GM18867 (cell line): ENCODE data around the gene ZNF428.

Experiments used
- ATAC-seq: cut with Tn5 transposase; IDR thresholded peaks from one replicate; pipeline ENCODE4 v1.9.1; 2021; ENCODE audit warnings: mild to moderate bottlenecking, moderate library complexity; ENCODE audit not compliant: unreplicated experiment

ZNF428 gene

DNA sequence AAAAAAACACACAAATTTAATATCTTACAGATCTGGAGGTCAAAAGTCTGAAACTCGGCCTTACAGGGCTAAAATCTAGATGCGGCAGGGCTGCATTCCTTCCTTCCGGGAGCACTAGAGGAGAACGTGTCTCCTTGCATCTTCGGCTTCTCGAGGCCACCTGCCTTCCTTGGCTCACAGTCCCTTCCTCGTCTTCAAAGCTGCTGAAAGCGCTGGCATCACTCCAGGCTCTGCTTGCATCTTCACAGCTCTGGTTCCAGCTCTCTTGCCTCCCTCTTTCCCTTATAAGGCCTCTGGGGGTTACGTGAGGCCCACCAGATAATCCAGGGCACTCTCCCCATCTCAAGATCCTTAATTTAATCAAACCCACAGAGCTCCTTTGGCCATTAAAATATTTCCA, 54.6 kb downstream of the ZNF428 start:
- ATAC-seq, result no peak

- ATAC-seq, result no peak
Observed at GRCh38 chr19:43563816-43564457, 55.5 kb downstream of the ZNF428 start.

GRCh38 chr19:43562698-43563241, 56.7 kb downstream of the ZNF428 start:
- peak; percentile 74 for ATAC-seq

- no peak for ATAC-seq
Observed at GRCh38 chr19:43562226-43562697, 57.2 kb downstream of the ZNF428 start.

GRCh38 chr19:43561139-43561970, 58.1 kb downstream of the ZNF428 start:
- no peak for ATAC-seq

DNA sequence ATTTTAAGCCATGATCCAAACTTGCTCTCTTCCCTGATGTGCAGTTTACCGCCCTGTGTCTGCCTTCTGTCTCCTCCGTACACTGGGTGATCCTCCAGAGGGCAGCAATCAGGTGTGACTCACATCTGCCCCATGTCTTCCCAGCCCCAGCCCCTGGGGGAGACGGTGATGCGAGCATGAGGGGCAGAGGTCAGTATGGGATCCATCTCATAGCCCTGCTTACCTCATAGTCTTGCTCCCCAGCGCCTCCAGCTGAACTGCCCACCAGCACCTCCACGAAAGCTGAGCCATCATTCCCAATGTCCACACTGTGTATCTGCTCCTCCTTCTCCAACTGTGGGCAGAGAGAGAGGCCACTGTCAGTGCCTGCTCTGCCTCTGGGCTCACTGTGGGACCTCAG, 58.7 kb downstream of the ZNF428 start:
- no peak for ATAC-seq
